CD1c-positive myeloid dendritic cell (primary cell): ENCODE results near the gene ZBTB38.

Experiments used
- DNase-seq: peaks from one replicate; pipeline ENCODE4 v3.0.0-alpha.2; 2016; ENCODE audit errors: extremely low spot score

The ZBTB38 gene

GRCh38 chr3:141367038-141367730 is 1.1 kb upstream of the ZBTB38 start:
- no peak for DNase-seq

GRCh38 chr3:141368925-141369794 is 856 bp downstream of the ZBTB38 start:
- no peak for DNase-seq

DNA sequence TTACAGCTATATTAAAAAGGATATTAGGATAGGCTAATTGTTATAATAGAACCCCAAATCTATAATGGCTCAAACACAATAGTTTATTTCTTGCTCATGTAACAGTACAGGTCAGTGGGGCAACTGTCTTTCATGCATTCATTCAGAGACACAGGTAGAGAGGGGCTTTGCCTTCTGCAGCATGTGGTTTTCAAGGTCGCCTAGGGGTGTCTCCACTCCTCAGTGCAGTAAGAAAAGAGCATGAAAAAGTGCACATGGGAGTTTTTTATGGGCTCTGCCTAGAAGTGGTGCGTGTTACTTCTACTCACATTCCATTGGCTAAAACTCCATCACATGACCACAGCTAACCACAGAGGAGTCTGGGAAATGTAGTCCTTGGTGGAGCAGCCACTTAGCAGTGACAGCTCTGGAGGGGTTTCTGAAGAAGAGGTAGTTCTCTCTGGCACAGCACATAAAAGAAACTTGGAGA is 1.8 kb downstream of the ZBTB38 start:
- DNase-seq, result peak; percentile 80

DNA sequence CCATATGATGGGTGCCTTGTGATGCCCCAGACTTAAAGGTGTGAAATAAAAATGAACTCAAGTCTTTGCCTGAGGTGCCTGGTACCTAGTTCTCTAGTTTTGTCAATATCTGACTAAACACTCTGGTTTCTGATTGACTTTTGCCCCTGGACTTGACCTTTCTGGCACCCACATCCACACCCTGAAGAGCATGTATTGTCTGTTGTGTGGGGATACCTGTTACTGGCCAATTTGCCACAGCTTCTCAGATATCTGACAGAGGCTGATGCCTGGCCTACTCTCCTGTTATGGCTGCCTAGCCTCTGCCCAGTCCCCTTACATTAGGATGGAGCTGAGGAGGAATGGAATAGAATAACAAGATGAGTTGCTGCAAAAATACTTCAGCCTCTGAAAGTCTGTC is 3.6 kb downstream of the ZBTB38 start:
- DNase-seq, result no peak

DNA sequence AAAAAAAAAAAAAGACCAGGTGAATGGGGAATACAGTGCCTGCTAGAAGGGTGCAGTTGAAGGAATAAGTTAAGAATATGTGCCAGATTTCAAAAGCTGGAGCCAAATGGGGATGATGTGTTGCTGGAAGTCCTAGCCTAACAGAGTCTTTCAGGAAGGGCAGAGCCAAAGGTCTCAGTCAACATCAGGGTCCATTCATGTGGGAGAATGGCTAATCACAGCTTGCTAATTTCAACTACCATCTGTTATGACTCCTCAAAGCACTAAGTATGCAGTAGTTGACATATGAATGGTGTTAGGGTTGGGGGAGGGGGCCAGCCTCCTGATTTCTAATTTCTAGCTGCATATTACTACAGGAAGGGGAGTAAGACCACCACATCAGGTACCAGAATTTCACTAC is 4.4 kb downstream of the ZBTB38 start:
- no peak for DNase-seq

DNA sequence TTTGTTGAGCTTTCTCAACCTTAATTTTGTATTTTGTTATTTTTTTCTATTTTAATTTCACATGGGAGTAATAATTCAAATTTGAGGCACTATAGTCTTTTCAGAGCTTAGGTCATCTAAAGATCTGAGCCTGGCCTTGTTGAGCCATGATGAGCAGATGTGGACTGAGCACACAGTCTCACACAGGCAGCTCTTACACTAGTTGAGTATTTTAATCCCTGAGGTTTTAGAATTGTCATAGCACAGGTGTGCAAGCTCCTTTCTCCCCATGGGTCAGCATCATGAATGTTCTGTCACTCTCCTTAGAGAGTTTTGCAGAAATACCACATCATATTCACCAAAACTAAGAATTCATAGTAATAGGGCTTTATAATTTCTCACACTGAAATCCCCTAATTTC is 4.9 kb downstream of the ZBTB38 start:
- no peak for DNase-seq

- DNase-seq, result no peak
Observed at GRCh38 chr3:141373768-141374526, 5.6 kb downstream of the ZBTB38 start.

DNA sequence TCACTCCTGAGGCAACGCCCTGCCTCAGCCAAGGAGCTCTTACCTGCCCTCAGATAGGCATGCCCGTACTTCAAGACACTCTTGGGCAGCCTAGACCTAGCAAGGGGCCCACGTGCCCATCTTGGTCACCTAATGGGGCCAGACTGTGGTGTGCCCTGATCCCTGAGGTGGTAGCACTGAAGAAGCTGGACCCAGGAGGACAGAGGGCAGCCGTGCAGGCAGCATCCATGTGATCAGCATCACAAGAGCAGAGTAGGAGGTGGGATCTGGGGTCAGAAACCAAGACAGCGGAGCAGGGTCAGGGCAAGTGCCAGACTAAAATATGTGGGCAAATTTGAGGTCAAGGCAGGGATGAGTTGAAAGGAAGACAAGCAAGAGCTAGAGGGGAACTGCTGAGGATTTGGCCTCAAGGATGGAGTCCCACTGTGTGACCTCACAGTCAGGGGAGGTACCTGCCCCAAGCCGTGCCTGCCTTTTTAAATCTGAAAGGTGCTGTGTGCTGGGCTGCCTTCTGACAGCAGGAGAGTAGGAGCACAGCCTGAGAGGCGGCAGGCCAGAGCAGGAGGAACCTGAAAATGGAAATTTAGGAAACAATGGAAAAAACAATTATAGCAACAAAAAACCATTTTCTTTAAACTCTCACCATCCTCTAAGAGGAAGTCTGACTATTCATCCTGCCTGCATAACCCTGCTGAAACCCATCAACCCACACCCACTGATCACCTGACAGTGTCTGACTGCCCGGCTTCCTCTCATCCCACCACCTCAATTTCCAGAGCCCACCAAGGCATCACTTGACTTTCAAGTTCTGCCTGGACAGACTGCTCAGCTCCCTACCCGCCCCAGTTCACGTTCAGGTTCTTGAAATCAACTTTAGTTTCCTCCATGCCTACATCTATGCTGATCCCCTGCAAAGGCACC is 7.3 kb downstream of the ZBTB38 start:
- no peak for DNase-seq

GRCh38 chr3:141377377-141377776 is 9.1 kb downstream of the ZBTB38 start:
- no peak for DNase-seq

GRCh38 chr3:141378556-141378955 is 10.3 kb downstream of the ZBTB38 start:
- no peak for DNase-seq

- no peak for DNase-seq
Observed at GRCh38 chr3:141379250-141379966, 11.1 kb downstream of the ZBTB38 start.

DNA sequence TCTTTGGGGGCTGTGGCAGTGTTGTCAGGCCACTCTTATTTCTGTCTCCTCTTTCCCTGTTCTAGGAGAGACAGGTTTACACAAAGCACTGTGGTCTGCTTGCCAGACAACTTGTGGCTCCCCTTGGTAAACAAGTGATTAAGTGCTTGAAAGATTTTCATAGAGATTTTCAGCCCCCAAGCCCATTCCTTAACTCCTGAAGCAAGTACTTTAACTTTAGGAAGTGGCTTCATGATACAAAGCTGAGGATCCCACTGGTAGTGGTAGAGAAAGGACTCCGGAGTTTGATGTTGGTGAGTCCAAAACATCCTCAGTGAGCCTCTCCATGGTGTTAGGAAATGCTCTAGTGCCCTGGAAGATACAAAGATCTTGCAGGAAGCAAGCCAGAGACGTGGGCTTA is 12.0 kb downstream of the ZBTB38 start:
- DNase-seq, result no peak

- no peak for DNase-seq
Observed at GRCh38 chr3:141380987-141381386, 12.7 kb downstream of the ZBTB38 start.

DNA sequence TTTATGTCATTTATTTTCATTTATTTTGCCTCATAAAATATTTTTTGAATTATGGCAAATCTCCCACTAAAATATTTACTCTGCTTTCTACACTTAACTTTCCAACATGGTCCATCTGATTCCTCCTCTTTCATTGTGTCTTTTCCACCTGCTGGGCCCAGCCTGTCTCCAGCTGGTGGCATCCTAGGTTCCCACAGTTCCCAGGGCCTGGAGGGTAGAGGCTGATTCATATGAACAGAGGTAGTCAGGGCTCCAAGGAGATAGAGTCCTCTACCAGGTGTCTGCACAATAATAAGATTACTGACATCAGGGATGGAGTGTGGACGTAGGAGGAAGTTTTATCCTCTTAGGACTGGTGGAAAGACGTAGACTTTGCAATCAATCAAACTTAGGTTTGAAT is 14.3 kb downstream of the ZBTB38 start:
- no peak for DNase-seq

GRCh38 chr3:141383555-141384129 is 15.3 kb downstream of the ZBTB38 start:
- DNase-seq, result no peak

- no peak for DNase-seq
Observed at GRCh38 chr3:141384157-141384556, 15.9 kb downstream of the ZBTB38 start.

DNA sequence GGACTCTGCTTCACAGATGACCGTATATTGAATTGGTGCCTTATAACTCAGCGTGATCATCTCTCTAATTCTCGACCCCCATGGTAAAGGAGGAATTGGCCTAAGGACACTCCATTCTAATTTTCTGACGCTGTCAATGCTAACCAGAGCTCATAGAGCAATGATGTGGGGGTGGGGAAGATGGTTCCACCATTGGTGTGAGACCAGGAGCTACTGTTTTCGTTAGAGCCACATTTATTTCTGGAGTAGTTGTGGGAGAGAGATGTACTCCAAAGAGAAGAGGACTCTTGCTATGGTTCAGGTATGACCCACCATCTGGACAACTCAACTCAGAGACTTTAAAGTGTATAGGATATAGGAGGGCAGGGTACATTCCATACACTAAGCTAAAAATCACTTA is 16.3 kb downstream of the ZBTB38 start:
- DNase-seq, result no peak

- DNase-seq, result no peak
Observed at GRCh38 chr3:141385406-141386125, 17.3 kb downstream of the ZBTB38 start.

DNA sequence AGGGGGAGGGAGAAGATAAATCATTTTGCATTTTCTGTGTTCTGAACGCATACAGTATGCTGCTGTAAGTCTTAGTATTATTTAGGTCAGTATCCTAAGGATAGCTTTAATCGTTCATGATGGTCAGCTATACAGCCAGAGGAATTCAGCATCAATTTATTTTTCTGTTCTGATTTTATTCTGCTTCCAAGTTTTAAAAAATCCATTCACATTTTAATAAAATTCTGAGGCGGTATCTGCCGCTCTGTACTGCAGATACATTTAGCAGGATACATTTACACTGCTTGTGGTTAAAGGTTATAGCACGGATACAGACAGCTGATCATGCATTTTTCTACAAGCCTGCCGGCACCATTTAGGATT is 17.8 kb downstream of the ZBTB38 start:
- no peak for DNase-seq
